GM21367 (cell line): ENCODE results near the gene B3GALT6.

Experiments used
- ATAC-seq: cut with Tn5 transposase; IDR thresholded peaks from one replicate; pipeline ENCODE4 v1.9.1; 2021; ENCODE audit not compliant: unreplicated experiment

B3GALT6 gene

DNA sequence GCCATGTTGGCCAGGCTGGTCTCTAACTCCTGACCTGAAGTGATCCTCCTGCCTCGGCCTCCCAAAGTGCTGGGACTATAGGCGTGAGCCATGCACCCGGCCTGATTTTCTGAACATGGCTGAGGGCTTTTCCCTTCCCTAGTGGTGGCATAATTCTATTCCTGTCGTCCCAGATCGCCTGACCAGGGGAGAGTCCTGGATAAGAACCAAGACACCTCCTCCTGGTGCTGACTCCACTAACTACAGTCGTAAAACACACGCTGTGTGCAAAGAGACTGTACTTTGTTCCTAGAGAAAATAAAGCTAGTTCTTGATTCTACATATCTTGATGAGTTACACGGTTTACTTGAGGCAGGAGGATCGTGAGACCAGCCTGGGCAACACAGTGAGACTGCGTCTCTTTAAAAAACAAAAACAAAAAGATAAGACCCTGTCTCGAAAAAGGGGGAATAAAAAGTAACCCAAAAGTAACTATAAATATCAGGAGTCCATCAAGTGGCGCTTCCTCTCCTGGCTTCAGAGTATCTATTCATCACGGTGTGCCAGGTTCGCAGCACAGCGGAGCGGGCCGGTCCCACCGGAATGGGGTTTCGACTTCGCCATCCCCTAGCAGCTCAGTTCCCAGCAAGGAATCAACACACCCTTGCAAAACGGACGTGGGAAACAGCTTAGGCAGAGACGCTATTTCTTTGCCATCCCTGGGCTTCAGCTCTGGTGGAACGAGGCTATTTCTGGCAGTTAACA, 1.2 kb upstream of the B3GALT6 start:
- ATAC-seq = no peak

DNA sequence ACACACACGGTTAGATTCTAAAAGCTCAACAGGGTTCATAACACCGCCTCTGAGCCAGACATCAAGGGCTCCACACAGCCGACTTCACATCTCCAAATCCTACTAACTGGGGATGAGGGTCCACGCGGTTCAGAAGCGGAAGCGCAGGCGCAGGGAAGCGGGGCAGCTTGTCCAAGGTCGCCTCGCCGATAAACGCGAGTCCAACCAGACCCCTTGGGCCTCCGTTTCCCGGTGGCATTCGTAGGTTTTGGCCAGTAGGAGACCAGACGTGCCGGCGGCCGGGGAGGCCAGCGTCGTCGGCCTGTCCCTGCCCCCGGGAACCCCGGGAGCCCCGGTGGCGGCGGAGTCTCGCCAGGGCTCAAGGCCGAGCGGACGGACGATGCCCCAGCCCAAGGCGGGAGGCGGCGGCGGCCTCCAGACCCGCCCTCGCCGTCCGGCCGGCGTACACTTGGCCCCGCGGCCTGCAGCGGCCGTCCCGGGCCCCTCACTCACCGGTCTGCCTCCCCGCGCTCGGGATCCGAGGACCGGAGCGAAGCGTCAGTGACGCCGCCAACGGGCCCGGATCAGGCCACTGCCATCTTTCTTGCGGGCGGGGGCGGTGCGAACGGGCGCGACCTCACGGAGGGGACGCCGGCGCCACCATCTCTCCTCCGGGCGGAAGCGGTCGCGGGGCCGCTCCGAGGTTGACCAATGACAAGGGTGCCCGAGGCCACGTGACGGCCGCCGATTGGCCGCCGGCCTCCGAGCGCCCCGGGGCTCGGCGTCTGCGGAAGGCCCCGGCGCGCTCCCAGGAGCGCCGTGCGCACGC, 433 bp upstream of the B3GALT6 start, which contains the start of gene SDF4:
Gene SDF4 (minus strand): TSS at position 602 of the 808 bp plus-strand sequence. CDS start 3,229 bp downstream, outside the sequence.
- ATAC-seq = peak; percentile 75

- no peak for ATAC-seq
Measured at GRCh38 chr1:1232796-1233566, 944 bp downstream of the B3GALT6 start.

DNA sequence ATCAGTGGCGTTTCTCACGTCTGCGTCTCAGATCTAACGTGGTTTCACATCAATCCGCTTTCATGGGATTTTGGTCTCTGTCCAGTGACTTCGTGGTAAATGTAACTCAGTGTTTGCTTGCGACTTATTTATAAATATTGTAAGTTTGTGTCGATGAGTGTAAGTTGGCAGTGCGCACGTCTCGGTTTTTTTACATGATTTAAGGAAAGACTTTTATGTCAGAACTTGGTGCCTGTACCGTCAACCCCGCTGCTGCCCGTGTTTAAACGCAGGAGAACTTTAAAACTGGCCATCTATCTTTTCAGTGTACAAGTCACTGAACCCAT, 1.5 kb downstream of the B3GALT6 start:
- ATAC-seq = no peak

DNA sequence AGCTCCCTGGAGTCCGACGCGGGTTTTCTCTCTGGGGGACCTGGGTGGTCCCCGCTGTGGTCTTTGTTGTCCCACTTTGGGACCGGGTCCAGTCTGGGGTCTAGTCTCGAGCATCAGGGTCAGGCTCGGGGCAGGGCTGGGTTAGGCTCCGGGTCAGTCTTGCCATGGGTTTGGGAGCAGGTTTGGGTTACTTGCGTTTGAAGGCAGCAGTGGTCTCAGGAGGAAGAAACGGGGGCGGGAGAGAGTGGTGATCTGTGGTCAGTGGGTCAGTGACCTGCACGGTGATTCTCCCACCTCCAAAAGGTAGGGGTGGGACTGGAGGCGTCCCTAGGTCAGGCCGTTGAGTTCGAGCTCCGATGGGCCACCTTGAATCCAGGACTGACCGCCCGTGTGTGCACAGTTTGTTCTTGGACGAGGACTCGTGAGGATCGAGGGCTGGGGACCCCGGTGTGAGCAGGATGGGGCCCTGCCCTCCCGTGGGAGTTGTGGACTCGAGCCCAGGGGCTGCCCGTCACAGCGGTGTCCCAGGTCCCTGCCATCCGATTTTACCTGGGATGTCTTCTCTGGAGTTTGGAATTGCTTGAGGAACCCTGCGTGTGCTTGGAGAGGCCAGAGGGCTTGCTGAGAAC, 2.3 kb downstream of the B3GALT6 start:
- ATAC-seq = no peak

DNA sequence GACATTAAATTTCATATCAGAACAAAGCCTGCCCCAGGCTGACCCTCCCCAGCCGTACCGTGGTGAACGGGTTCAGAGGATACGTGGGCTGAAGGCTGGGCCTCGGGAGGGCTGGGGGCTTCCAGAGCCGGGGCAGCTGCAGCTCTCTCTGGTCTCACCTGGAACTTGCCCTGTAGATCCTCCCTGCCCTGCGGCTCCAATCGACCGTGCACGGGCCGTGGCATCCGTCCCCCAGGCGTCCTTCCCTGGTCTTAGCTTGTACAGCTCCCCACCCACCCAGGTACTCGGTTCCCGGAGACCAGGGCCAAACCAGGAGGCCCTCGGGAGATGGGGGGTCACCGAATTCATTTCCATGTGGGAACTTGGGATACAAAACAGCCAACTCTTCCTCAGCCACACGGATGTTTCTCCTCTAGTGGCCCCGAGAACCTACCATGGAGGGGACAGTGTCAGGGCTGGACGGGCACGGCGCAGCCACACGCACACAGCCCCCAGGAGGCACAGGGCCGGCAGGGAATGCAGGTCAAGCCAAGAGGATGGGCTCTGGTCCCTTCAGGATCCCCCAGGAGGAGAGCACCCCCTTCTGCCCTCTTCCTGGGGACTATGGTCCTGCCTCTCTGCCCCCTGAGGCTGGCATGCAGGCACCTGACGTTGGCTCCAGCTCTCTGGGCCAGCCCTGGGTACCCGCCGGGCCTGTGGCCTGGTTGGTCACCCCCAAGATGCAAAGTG, 3.1 kb downstream of the B3GALT6 start:
- ATAC-seq = no peak

DNA sequence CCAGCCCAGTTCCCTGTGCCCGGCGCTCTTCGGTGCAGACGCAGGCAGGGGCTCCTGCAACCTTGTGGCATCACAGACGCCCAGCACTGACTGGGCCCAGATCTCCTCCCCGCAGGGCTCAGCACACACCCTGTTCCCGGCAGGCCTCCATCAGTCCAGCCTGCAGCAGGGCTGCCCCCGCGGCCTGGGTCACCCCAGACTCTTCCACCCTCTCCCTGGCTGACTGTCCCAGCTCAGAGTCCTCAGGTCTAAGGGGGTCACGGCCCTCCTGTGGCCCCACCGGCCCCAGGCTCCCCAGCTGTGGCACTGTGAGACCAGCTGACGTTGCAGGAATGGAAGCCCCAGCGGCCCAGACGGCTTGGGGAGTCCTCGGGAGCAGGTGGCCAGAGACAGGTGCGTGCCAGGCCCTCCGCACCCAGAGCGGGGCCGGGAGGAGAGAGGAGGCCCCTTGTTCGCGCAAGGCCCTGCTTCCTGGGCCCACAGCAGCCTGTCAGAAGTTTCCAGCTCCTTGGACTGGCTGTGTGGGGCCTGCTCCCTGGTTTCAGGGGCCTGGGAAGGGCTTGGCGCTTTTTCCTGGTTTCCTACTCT, 4.2 kb downstream of the B3GALT6 start:
- no peak for ATAC-seq

DNA sequence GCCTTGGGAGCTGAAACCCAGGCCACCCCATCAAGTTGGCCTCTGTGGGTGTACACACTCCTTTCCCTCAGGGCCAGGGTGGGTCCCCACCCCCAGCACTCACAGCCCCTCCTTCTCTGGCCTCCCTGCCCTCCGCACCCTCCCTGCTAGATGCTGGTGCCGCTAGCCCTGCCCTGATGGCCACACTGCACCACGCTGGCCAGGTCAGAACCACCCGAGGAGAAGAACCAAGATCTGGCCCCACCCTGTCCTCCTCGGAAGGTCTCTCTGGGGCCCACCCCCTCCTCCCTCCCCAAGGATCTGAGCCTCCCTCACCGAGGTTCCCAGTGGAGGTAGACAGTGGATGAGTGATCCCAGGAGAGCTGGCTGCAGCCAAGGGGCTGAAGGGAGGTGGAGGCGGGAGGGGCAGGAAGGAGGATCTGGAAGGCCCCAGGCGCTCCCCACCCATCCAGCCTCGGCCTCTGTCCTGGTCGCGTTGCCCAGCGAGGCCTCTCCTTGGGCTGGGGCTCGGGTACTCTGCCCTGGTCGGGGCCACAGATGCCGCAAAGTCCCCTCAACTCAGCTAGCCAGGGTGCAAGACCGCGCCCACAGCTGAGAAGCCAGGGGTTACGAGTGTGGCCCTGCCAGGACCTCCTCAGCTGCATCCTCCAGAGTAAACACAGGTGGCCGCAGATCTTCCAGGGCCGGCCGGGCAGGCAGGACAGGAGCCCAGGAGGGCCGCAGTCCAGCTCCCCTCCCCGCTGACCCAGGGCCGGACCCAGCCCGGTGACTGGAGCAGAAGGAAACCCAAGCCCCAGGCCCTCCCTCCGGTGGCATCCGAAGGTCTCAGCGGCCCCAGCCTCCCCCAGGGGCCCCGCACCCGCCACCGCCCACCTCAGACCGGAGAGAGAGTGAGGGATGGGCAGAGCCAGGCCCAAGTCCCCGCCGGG, 5.2 kb downstream of the B3GALT6 start:
- no peak for ATAC-seq

GRCh38 chr1:1237874-1238701, 6.1 kb downstream of the B3GALT6 start:
- ATAC-seq = no peak

- no peak for ATAC-seq
Measured at GRCh38 chr1:1238702-1239178, 6.7 kb downstream of the B3GALT6 start.

DNA sequence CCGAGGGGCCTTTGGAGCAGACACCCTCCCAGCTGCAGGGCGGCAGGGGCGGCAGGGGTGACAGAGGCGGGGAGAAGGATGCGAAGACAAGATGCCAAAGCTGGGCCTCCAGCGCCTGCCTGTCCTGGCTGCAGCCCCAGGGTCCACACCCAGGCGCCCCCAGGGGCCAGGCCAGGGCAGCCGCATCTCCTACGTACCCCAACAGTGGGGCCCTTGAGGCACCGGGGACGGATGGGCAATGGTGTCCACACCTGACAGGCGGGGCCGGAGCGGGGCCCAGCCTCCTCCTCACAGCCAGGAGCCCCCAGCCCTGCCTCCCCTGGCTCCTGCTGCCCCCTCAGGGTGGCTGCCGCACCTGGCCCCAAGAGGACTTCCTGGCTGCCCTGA, 7.2 kb downstream of the B3GALT6 start:
- ATAC-seq = no peak

DNA sequence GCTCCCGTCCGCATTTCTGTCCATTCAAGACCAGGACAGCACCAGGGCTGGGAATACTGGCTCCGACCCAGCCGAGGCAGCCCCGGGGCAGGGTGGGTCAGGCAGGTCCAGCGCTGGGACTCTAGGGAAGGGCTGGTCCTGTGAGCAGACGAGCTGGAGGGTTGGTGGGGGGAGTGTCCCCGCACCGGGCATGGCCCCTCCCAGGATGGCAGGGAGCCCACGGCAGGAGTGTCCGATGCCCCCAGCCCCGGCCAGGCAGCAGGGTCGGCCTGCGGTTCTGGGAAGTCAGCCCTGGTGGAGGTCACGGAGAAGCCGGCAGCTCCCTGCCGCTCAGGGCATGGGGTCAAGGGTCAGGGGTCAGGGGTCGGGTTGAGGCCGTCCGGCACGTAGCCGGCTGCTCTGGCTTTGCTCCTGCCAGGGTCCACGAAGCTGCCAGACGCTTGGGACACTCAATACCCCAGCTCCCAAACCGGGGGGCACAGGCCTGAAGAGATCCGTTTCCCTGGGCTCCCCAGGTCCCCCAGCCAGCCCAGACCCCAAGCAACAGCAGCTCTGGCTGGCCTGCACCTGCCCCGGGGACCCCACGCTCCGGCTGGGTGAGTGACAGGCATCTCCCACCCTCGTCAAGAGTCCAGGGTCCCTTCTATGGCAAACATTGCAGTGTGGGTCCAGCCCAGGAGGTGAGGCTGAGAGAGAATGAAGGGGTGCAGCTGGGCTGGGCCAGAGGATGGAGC, 7.7 kb downstream of the B3GALT6 start:
- no peak for ATAC-seq

DNA sequence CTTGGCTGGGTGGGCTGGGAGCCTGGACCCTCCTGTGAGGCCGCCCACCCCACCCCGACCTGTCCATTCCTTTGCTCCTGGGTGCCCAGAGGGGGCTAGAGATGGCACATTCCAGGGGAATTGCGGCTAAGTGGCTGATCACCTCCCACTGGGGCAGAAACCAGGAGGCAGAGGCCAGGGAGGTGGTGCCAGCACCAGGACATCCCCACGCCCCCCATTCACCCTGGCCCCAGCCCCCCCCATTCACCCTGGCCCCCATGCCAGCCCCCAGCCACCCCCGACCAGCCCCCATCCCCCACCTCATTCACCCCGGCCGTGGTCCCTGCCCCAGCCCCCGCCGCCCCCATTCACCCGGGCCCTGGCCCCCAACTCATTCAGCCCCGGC, 8.3 kb downstream of the B3GALT6 start:
- ATAC-seq = no peak

- ATAC-seq = no peak
Measured at GRCh38 chr1:1240822-1241587, 9.0 kb downstream of the B3GALT6 start.

- no peak for ATAC-seq
Measured at GRCh38 chr1:1241588-1242219, 9.7 kb downstream of the B3GALT6 start.
